Measurements from ENCODE around the gene CAPN15.

CAPN15 gene

GRCh38 chr16:546909-547770, 19.6 kb downstream of the CAPN15 start:
- no peak for DNase-seq (ENCODE audit: low read depth)

DNA sequence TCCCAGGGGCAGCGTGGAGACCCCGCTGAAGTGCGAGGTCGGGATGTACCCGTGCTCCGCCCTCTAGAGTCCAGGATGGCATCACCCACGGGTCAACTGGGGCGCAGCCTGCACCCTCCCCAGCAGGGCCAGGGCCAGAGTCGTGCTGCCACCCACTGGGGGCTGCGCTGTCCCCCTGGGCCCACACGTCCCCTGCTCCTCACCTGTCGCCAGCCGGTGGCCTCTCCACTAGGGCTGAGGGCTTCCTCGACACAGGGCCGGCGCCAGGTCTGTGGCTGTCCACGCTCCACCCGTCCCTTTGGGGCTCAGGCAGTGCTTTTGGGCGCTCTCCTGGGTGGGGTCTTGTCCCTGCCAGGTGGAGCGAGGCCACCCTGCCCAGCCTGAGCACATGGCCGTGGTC, 21.1 kb downstream of the CAPN15 start:
- no peak for DNase-seq (ENCODE audit: low read depth)

GRCh38 chr16:549544-550263, 22.2 kb downstream of the CAPN15 start:
- DNase-seq (ENCODE audit: low read depth): no peak

GRCh38 chr16:551210-551609, 23.7 kb downstream of the CAPN15 start:
- DNase-seq (ENCODE audit: low read depth): no peak

DNA sequence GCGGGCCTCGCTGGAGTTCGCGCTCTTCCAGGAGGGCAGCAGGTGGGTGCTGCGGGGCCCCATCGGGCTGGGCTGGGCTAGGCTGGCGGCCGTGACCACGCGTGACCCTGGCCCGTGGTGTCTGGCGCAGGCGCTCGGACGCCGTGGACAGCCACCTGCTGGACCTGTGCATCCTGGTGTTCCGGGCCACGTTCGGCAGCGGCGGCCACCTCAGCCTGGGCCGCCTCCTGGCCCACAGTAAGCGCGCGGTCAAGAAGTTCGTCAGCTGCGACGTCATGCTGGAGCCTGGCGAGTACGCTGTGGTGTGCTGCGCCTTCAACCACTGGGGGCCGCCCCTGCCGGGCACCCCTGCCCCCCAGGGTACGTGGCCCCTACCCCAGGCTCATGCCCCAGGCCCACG, 24.7 kb downstream of the CAPN15 start:
- no peak for DNase-seq (ENCODE audit: low read depth)

- no peak for DNase-seq (ENCODE audit: low read depth)
Observed at GRCh38 chr16:553601-554296, 26.2 kb downstream of the CAPN15 start.

- DNase-seq (ENCODE audit: low read depth): no peak
Observed at GRCh38 chr16:554297-554621, 26.7 kb downstream of the CAPN15 start.

- DNase-seq (ENCODE audit: low read depth): no peak
Observed at GRCh38 chr16:554640-555365, 27.3 kb downstream of the CAPN15 start.

DNA sequence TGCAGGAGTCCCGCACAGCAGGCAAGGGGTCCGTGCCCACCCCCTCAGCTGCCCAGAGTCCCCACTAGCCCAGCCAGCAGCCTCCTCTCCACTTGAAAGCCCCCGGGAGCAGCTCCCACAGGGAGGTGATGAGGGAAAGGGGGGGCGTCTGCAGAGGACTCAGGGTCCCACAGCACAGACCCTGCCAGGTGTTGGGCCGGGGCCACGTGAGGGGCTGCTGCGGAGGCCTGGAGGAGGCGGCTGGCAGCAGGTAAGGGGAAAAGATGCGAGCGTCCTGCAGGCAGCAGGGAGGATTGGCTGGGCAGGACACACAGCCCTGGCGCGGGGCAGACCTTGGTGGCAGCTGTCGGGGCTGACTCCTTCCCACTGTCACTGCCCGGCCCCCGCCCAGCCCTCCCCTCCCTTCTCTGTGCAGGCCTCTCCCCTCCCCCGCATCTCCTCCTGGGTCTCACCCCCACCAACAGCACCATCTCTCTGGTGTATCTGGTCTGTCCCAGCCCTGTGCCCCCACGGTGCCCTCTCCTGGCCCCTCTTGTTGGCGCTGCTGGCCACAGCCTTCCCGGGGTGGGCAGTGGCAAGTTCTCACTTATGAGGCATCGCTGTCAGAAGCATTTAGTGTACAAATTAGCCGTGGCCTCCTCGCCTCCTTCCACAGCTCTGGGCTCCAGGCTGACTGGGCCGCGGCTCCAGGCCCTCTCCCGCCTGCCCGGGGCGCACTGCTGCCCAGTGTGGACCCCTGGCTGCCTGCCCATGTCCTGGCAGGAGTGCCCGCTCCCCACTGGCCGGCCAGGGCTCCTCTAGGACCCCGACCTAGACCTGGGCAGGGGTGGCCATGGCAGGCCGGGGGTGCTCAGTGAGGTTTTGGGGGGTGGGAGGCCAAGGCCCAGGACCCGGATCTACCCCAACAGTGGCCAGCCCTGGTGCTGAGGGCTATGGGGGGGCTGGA, 28.3 kb downstream of the CAPN15 start:
- DNase-seq (ENCODE audit: low read depth): no peak

DNA sequence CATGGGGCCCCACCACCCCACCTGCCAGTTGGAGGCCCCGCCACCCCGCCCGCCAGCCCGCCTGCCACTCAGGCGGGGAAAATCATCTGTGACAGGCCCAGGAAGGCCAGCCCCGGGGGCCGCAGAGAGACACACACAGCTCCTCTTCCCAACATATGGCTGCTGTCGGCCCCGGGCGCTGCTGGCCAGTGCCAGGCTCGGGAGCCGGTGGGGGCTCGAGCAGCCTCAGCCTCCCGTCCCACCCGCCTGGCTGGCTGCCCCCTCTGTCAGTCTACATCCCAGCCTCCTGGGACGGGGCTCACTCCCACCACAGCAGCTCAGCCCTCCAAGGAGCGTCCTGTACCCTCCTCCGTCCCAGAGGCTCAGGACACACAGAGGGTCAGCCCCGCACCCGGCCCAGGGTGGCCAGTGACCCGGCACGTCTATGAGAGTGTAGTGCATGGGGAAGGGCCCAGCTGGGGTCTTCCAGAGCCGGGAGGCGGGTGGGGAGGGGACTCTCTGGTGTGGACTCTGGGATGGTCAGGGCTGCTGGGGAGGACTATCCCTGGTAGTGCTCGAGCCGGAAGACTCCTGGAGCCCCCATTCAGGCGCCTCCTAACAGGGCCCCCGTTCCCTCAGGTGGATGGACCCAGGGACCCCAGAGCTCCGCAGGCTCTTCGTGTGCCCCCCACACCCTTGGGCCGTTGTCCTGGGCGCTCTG, 29.1 kb downstream of the CAPN15 start:
- DNase-seq (ENCODE audit: low read depth): no peak

- DNase-seq (ENCODE audit: low read depth): no peak
Observed at GRCh38 chr16:557463-558297, 30.2 kb downstream of the CAPN15 start.

- no peak for DNase-seq (ENCODE audit: low read depth)
Observed at GRCh38 chr16:558298-559020, 30.9 kb downstream of the CAPN15 start.

- no peak for DNase-seq (ENCODE audit: low read depth)
Observed at GRCh38 chr16:559021-559380, 31.5 kb downstream of the CAPN15 start.

DNA sequence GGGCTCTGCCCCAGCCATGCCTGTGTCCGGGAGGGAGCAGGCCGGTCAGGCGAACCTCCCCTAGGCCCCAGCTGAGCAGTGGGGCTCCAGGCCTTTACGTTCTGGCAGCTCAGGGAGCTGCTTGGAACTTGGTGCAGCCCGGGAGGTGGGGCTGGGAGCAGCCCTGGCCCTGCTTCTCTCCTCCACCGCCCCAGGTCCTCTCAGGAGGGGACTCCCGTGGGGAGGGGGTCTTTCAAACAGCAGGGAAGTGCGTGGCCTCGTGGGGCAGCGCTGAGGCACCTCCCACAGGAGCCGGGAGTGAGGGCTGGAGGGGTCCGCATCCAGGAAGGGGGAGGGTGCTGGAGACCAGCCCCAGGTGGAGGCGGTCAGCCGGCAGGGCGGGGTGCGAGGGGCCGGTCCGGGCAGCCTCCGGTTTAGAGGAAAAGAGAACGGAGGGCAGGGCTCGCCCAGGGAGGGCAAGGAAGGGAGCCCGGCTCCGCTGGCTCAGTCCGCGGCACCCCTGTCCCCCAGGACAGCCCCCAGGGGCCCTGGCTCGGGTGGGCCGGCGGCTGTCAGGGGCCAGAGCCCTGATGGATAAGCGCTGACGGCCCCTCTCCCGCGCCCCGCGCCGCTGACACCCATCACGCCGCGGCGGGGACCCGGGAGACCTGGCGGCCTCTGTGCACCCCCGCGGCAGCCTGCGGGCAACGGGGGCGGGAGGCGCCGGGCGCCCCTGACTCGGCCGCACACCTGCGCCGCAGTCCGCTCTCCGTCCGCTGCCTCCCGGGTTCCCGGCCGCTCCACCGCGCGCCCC, 32.1 kb downstream of the CAPN15 start:
- DNase-seq (ENCODE audit: low read depth): no peak

DNA sequence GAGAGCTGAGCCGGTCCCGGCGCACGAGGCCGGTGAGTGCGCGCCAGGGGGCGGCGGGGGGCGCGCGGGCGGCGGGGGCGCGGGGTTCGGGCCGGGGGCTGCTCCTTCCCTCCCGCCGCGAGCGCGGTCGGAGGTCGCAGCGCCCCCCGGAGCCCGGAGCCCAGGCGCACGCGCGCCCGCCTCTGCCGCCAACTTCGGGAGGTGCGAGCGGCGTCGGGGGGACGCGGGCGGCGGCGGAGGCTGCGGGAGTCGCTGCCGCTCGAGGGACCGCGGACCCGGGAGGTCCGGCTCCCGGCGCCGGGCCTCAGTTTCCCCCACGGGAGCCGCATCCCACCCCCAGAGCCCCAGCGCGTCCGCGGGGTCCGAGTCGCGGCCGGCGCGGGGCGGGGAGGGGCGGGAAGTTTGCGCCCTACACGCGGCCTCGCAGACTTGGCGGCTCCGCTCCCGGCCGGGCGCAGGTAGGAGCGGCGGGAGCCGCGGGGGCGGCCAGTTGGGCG, 32.7 kb downstream of the CAPN15 start, which contains the start of gene PRR35:
PRR35 (plus strand) TSS at position 191 of the 497 bp plus-strand sequence. CDS start 2,901 bp downstream, outside the sequence.
- DNase-seq (ENCODE audit: low read depth): no peak

GRCh38 chr16:560701-561412, 33.3 kb downstream of the CAPN15 start:
- no peak for DNase-seq (ENCODE audit: low read depth)

- no peak for DNase-seq (ENCODE audit: low read depth)
Observed at GRCh38 chr16:561413-561794, 33.9 kb downstream of the CAPN15 start.

All from stimulated activated CD8-positive, alpha-beta memory T cell treated with anti-CD3 and anti-CD28 coated beads, Interleukin-12 subunit alpha, Interleukin-12 subunit beta, amount 100 ng/mL, for 4 hours (primary cell).